Right lobe of liver (tissue), 4 donors: ENCODE measurements around the gene PLEKHG2.

ENCODE experiments used
- CTCF ChIP-seq, 4 donors: fragments of 200-600 bp in 3 of 4; fragments of 450-650 bp in 1 of 4; IDR thresholded peaks; one replicate each; pipeline versions ENCODE4 v1.5.1 to v1.8.0; 2016 to 2022; ENCODE audit warnings: antibody characterized with exemption in 4 of 4, mild to moderate bottlenecking in 2 of 4
- POLR2A ChIP-seq: fragments of 450-650 bp; IDR thresholded peaks from one replicate; pipeline ENCODE4 v1.6.1; 2017; ENCODE audit warnings: antibody characterized with exemption, mild to moderate bottlenecking
- donor health status: DM: no; HTN: no; CAD: no.
- donor health status: DM: no; HTN: no; CAD: no.
- donor health status: DM: no; HTN: yes; CAD: no.

DNA sequence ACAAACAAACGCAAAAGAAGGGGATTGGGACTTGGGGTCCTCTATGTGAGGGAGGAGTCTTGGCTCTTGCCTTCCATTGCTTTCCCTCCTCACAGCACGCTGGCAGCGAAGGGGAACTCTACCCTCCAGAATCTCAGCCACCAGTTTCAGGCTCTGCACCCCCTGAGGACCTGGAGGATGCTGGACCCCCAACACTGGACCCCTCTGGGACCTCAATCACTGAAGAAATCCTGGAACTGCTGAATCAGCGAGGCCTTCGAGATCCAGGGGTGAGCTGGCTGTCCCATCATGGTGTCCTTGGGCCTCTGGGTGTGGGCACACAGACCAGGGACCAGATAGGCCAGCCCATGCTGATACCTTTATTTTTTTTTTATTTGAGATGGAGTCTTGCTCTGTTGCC, 9.6 kb downstream of the PLEKHG2 start:
- TF ChIP-seq CTCF (IDR thresholded peaks at IDR 0.05) (no peak), POLR2A (no peak)
